GM23248 (cell line): Measurements from ENCODE around the gene ASS1.

Source experiments
- EZH2 ChIP-seq: fragments of 200-600 bp; sonication (generic); IDR thresholded peaks from 2 replicates; pipeline ENCODE4 v1.6.1; 2018; ENCODE audit warnings: antibody characterized with exemption, mild to moderate bottlenecking; ENCODE audit not compliant: insufficient read depth, poor library complexity, severe bottlenecking
- EZH2phosphoT487 ChIP-seq: fragments of 200-600 bp; sonication (generic); IDR thresholded peaks from 2 replicates; pipeline ENCODE4 v1.6.1; 2018; ENCODE audit warnings: antibody characterized with exemption, moderate library complexity, mild to moderate bottlenecking, low read depth; ENCODE audit not compliant: insufficient read depth

DNA sequence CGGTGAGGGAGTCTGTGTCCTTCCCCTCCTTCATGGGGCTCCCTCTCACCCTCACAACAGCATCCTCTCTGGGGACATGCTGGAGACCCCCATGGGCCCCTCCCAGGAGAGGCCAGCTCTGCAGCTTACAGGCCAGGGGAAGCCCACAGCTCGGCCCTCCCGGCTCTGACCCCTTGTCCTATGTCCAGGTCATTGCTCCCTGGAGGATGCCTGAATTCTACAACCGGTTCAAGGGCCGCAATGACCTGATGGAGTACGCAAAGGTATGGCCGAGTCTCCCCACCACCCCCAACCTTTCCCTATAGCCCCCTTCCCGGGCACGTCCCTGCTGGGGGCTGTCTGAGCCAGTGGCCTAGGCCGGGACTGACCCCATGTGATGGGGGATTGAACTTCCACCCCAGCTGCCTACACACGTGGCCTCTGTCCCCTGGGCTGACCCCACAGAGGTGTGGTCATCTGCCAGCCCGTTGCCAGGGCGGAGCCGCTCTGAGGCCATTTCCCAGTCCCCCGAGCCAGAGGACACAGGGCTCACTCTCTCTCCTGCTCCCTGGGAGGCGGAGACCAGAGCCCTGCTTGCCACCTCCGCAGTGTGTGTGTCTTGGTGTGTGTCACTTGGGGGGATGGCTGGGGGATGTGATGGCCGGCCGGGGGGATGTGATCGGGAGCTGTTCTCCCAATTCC is 21.9 kb downstream of the ASS1 start:
- TF ChIP-seq EZH2 (no peak), EZH2phosphoT487 (no peak)
